Erythroblast (primary cell): ENCODE data around the gene RBM10.

Experiments
- GATA1 ChIP-seq: IDR thresholded peaks from 2 replicates; pipeline ENCODE4 v1.6.1; 2011; ENCODE audit warnings: low read depth, mild to moderate bottlenecking, control low read depth, low read length, moderate library complexity
- POLR2A ChIP-seq: IDR thresholded peaks from 2 replicates; pipeline ENCODE4 v1.6.1; 2011; ENCODE audit warnings: mild to moderate bottlenecking, low read length

DNA sequence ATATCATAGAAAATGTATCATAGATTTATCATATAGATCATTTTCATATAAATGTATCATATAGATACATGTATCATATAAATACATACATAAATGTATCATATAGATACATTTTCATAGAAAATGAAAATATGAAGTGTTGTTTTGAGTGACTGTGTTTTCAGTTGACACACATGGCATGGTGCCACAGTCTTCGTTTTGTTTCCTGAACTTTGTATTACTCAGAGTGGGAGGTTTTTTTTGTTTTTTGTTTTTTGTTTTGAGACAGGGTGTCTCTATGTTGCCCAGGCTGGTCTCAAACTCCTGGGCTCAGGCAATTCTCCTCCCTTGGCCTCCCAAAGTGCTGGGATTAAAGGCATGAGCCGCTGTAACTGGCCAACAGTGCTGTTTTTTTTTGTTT lies 3.9 kb downstream of the RBM10 start:
- TF ChIP-seq POLR2A (no peak), GATA1 (no peak)
